Measurements from ENCODE around the gene MTFR1L. TPM values are rescaled to one million over a fixed set of nuclear protein-coding genes. Genes with fewer than 3 reads are reported as not detected.

Gene MTFR1L
- polyA plus RNA-seq, 3 donors: 67.3 to 73.5 (median 69.9) TPM

DNA sequence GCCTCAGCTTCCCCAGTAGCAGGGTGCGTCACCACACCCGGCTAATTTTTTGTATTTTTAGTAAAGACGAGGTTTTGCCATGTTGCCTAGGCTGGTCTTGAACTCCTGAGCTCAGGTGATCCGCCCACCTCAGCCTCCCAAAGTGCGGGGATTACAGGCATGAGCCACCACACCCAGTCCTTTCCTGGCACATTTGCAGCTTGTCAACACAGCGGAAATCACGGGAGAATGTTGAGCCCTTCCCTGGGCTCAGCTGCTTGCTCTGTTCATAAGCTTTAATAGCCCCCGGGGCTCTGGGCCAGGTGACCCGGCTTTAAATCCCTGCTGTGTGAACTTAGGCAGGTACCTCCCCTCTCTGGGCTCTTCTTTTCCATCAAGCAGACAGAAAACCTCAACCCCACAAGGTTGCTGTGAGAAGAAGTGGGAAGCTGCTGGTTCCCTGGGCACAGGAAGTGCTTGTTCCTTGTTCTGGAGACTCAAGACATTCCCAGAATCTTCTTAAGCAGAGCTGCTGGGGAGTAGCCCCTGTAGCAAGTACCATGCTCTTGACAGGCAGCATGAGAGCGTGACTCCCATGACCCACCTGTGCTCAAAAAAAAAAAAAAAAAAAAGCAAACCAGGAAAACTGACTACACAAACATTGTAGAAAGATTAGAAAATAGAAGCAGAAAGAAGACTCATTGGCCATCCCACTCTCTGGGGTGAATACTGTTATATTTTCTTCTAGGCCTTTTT is 34.3 kb upstream of the MTFR1L start:
- DNase-seq: no peak
- Histone ChIP-seq H3K9ac (ENCODE audit: insufficient read depth, low read length, poor library complexity, severe bottlenecking) (no peak overlapping the region), H3K9me3 (replicated peaks in 1 of 2; ENCODE audit: control insufficient read depth in 1 of 2, insufficient read depth in 1 of 2, low read length in 2 of 2) (no peaks in the 10 kb centered on the region), H3K36me3 (replicated peaks in 1 of 2; ENCODE audit: control insufficient read depth in 1 of 2, insufficient read depth in 2 of 2, low read length in 2 of 2) (peaks cover 12 to 35% of the 10 kb centered on the region in 2 donors), H3K4me1 (ENCODE audit: control insufficient read depth in 1 of 2, insufficient read depth in 2 of 2, low read length in 2 of 2) (no peaks in the 10 kb centered on the region), H3K27me3 (ENCODE audit: control insufficient read depth in 2 of 2, insufficient read depth in 2 of 2, low read length in 2 of 2) (no peaks in the 10 kb centered on the region), H3K27ac (ENCODE audit: low read depth in 1 of 2, low read length in 2 of 2) (no peak overlapping the region), H2AFZ (ENCODE audit: insufficient read depth, low read depth, low read length, poor library complexity, severe bottlenecking) (no peak overlapping the region), H3K4me2 (replicated peaks; ENCODE audit: extremely low read depth, low read length, poor library complexity, severe bottlenecking) (no peak overlapping the region), H3K4me3 (replicated peaks in 1 of 3; ENCODE audit: low read depth in 2 of 3, low read length in 3 of 3) (no peak overlapping the region), H3K79me2 (ENCODE audit: insufficient read depth, low read length) (no peaks in the 10 kb centered on the region), H4K20me1 (ENCODE audit: insufficient read depth, low read length) (no peaks in the 10 kb centered on the region)
- Mint-ChIP-seq H3K9me3 (peaks cover 0 to 4% (median 0%) of the 10 kb centered on the region in 7 donors), H3K27me3 (ENCODE audit: low read depth in 3 of 3) (peaks cover 1 to 2% (median 2%) of the 10 kb centered on the region in 3 donors), H3K4me3 (no peak overlapping the region), H3K4me1 (no peaks in the 10 kb centered on the region), H3K36me3 (peaks cover 33 to 40% of the 10 kb centered on the region in 2 donors), H3K27ac (no peak overlapping the region)
- intact Hi-C loops (cut with micrococcal nuclease): no loop called here
- TF ChIP-seq, protein P1, sequence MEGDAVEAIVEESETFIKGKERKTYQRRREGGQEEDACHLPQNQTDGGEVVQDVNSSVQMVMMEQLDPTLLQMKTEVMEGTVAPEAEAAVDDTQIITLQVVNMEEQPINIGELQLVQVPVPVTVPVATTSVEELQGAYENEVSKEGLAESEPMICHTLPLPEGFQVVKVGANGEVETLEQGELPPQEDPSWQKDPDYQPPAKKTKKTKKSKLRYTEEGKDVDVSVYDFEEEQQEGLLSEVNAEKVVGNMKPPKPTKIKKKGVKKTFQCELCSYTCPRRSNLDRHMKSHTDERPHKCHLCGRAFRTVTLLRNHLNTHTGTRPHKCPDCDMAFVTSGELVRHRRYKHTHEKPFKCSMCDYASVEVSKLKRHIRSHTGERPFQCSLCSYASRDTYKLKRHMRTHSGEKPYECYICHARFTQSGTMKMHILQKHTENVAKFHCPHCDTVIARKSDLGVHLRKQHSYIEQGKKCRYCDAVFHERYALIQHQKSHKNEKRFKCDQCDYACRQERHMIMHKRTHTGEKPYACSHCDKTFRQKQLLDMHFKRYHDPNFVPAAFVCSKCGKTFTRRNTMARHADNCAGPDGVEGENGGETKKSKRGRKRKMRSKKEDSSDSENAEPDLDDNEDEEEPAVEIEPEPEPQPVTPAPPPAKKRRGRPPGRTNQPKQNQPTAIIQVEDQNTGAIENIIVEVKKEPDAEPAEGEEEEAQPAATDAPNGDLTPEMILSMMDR (IDR thresholded peaks at IDR 0.05): no peak
- 95% methylated on average over 7 of the region's 10 CpGs for WGBS (ENCODE audit: insufficient coverage)

- Histone ChIP-seq H2AFZ (ENCODE audit: insufficient read depth, low read depth, low read length, poor library complexity, severe bottlenecking) (no peak overlapping the region), H3K36me3 (replicated peaks in 1 of 2; ENCODE audit: control insufficient read depth in 1 of 2, insufficient read depth in 2 of 2, low read length in 2 of 2) (peaks cover 12 to 35% of the 10 kb centered on the region in 2 donors), H3K9ac (ENCODE audit: insufficient read depth, low read length, poor library complexity, severe bottlenecking) (no peak overlapping the region), H3K79me2 (ENCODE audit: insufficient read depth, low read length) (no peaks in the 10 kb centered on the region), H3K27ac (ENCODE audit: low read depth in 1 of 2, low read length in 2 of 2) (no peak overlapping the region), H3K27me3 (ENCODE audit: control insufficient read depth in 2 of 2, insufficient read depth in 2 of 2, low read length in 2 of 2) (no peaks in the 10 kb centered on the region), H3K4me1 (ENCODE audit: control insufficient read depth in 1 of 2, insufficient read depth in 2 of 2, low read length in 2 of 2) (no peaks in the 10 kb centered on the region), H3K4me2 (replicated peaks; ENCODE audit: extremely low read depth, low read length, poor library complexity, severe bottlenecking) (no peak overlapping the region), H3K9me3 (replicated peaks in 1 of 2; ENCODE audit: control insufficient read depth in 1 of 2, insufficient read depth in 1 of 2, low read length in 2 of 2) (no peaks in the 10 kb centered on the region), H4K20me1 (ENCODE audit: insufficient read depth, low read length) (no peaks in the 10 kb centered on the region), H3K4me3 (replicated peaks in 1 of 3; ENCODE audit: low read depth in 2 of 3, low read length in 3 of 3) (no peak overlapping the region)
- Mint-ChIP-seq H3K4me3 (no peak overlapping the region), H3K27me3 (ENCODE audit: low read depth in 3 of 3) (peaks cover 1 to 2% (median 2%) of the 10 kb centered on the region in 3 donors), H3K9me3 (peaks cover 0 to 4% (median 0%) of the 10 kb centered on the region in 7 donors), H3K27ac (peak overlapping the region in 1 of 7 donors; percentile 23), H3K4me1 (no peaks in the 10 kb centered on the region), H3K36me3 (peaks cover 33 to 38% of the 10 kb centered on the region in 2 donors)
- 92% methylated on average over 5 of the region's 11 CpGs for WGBS (ENCODE audit: insufficient coverage)
- intact Hi-C loops (cut with micrococcal nuclease): no loop called here
- DNase-seq: no peak
- TF ChIP-seq, protein P1 (IDR thresholded peaks at IDR 0.05): no peak
Observed at GRCh38 chr1:25786887-25787759, 32.6 kb upstream of the MTFR1L start.
